Middle frontal gyrus (tissue), 1 donor: Measurements from ENCODE around the gene USP9Y.
A peak's percentile ranks its signal among the peaks of the same experiment; 100 is the strongest.

Experiments
- DNase-seq: peaks from one replicate; pipeline ENCODE4 v3.0.0-alpha.2; 2015; ENCODE audit warnings: low spot score; ENCODE audit errors: extremely low spot score

The USP9Y gene

DNA sequence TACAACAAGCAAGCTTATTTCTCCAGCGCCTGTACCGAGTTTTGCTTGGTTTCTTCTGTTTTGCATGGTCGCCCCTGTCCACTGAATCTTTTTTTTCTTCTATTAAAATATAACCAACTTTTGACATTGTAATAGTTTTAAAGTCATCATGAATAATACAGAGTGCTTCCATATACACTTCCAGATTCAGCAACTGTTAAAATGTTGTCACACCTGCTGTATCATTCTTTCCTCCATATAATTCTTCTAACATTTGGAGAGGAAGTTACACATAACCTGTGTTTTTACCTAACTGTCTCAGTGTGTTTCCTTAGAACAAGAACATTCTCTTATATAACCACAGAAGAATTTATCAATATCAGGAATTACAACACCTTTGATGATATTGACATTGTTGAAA, 83.5 kb downstream of the USP9Y start:
- no peak for DNase-seq

DNA sequence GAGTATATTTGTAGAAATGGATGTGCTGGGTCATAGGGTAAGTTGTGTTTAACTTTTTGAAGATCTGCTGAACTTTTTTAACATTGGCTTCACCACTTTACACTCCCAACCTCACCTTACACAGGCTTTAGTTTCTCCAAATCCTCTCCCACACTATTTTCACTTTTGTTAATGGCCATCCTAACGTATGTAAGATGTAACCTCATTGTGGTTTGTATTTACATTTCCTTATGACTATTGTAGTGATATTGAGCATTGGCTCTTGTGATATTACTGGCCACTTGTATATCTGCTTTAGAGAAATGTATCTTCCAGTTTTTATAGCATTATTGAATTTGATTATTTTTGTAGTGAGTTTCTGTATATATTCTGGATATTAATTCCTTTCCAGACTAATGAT, 93.0 kb downstream of the USP9Y start:
- DNase-seq = no peak

DNA sequence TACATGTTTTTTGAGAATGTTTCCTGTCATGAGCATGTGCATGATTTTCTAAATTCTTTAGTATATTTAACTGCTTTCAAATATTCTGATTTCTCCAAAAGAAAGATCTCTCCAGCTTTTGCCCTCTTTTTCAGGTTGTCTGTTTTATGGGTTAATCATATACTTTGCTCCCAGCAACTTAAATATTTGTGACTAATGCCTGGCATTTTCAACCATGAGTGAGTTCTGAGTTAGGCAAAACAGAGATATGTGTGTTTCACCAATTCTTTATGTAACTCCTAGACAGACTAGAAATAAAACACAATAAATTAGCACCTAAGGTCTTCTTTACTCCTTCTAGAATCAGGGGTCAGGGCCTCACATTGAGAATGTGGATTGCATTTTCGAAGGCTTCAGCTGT, 107.0 kb downstream of the USP9Y start:
- DNase-seq = no peak

DNA sequence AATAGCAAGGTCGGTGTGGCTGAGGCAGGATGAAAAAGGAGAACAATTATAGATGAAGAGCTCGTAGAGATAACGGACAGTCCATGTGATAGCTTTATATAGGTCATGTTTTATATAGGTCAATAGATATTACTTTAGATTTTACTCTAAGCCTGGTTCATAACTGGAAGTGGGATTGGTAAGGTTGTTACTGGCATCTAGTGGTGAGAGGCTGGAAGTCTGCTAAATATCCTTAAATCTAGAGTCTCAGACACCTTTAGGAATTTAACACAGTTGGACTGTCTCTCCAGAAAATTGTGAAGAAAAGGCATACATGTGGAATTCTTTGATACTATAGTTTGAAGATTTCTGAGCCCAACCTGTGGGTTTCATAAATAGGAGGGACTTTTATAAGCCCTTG, 108.0 kb downstream of the USP9Y start:
- no peak for DNase-seq

DNA sequence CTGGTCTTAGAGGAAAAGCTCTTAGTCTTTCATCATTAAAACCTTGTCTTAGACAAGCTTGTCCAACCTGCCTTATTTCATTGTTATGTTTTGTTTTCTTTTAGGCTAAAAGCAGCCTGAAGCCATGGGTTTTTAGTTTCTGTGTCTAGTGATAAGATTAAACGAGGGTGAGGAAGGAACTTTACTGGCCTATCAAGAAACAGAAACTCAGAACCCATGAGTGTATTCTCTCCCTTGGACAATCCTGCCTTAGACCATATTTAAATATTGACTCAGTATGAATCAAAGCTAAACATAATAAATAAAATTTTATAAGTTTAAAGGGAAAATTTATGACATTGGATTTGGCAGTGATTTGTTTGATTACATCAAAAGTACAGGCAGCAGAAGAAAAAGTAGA, 122.4 kb downstream of the USP9Y start:
- DNase-seq = no peak

DNA sequence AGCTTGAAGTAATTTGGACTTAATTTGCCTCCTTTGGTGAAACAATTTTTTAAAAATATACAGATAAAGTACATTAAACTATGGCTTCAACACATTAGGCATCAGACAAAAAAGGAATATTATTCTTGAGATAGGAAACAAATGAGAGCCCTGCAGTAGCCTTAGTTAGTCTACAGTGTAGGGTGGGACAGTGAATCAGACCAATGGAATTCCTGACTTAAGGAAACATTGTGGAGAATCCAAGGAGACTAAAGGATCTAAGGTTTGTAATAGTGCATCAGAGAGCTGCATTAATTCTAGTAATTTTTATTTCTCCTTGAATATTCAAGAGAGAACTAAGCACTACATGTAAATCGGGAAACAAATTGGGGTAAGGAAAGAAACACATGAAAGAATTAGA, 125.8 kb downstream of the USP9Y start:
- no peak for DNase-seq

DNA sequence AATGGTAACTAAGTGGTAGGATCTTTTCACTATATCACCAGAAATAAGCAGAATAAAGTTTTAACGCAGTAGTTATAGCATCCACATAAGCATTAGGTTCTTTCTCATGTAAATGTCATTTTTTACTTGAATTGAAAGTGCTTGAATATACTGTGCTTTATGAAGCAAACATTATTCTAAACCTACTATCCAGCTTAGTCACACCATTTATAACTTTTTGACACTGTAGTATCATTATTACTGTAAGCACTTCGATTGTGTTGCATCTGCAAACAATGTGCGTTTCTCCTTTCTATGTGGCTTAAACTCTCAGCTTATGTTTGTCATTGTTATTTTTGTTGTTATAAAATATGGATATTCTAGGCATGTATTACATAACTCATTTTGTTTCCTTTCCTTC, 132.3 kb downstream of the USP9Y start:
- DNase-seq = no peak

DNA sequence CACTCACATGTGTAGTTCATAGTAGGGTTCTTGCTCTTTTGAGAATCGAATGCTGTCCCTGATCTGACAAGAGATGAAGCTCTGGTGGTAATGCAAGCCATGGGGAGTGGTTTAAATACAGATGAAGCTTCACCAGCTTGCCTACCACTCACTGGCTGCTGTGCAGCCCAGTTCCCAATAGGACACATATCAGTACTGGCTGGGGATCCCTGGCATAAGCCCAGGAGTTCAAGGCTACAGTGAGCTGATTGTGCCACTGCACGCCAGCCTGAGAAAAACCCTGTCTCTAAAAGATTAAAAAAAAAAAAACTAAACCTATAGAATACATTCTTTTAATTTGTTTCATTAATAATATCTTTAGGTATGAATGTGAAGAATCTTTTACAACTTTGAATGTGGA, 136.5 kb downstream of the USP9Y start:
- DNase-seq = no peak

DNA sequence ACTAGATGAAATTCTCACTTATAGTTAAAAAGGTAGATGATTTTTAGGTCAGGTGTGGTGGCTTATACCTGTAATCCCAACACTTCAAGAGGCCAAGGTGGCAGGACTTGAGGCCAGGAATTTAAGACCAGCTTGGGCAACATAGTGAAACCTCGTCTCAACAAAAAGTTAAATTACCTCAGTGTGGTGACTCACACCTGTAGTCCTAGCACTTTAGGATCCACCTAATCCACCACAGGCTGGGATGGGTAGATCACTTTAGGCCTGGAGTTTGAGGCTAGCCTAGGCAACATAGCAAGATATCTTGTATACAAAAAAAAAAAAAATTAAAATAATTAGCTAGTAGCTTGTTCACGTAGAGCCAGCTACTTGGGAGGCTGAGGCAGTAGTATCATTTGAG, 140.3 kb downstream of the USP9Y start:
- no peak for DNase-seq

DNA sequence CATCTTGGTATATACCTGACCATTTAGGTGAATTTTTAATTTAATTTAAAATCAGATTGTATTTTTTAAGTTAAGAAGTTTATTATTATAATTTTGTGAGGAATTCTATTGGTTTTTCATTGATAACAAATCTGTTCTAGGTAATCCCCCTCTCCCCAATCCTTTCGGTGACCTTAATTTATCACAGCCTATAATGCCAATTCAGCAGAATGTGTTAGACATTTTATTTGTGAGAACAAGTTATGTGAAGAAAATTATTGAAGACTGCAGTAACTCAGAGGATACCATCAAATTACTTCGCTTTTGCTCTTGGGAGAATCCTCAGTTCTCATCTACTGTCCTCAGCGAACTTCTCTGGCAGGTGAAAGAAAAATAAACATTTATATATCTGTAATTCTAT, 145.8 kb downstream of the USP9Y start:
- no peak for DNase-seq

DNA sequence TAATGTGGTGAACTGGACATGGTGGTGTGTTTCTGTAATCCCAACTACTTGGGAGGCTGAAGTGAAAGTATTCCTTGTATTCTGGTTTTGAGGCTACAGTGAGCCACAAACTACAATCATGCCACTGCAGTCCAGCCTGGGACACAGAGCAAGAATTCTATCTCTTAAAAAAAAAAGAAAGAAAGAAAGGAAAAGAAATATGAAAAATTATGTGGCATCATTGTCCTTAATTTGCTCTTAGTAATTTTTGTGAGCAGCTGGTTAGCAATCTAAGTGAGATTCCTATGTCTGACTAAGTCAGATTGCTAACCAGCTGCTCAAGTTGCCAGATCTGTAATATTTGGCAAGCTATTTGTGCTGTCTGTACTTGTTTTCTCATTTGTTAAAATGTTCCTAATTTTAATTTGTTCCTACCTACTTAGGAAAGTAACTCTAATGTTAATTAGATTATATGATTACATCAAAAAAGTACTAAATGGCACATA, 154.8 kb downstream of the USP9Y start:
- no peak for DNase-seq

DNA sequence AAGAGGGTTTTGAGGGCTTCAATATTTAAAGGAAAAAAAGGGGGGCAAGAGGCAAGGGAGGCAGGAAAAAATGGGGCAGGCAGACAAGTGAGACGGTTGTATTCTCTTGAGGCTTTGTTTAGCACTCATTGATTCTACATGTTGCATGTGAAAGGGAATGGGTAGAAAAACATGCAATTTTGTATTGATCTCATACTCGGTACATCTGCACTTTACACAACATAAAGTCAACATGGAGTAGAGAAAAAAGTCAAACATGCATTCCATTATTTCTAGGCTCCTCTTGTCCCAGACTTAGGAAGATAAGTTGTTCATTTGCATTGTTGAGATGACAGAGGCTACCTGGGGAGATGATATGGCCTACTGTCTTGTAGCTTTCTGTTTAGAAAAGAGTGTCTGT, 166.9 kb downstream of the USP9Y start:
- no peak for DNase-seq

DNA sequence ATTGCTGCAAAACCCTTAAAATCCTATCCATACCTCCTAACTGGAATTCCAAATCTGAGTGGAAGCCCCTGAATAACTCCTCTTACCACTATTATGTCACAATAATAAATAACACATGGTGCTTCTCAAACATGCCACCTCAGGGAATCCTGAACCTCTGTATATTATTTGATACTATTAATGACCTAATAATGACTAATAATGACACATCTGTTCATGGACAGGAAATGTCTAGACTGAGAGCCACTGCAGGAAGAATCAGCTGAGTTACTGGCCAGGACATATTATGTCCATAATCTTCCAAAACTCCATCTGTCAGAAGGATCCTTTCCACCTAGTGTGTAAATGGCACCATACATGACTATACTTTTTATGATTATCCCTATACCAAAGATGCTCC, 195.9 kb downstream of the USP9Y start:
- DNase-seq = no peak

DNA sequence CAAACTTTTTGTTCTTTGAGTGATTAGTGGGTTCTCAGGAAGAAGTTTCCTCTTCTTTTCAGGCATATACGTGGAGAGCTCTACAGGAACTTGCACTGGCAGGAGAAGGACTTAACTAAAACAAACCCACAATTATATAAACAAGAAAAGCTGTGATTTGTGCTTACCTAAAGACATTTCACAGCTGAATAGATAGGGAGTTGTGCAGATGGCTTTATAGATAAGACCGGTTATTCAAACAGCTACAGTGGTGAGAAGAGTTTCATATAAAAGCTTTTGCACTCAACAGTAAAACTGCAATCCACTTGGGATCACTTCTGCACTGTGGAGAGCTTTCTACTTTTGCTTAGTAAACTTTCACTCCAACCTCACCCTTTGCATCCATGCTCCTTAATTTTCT, 197.6 kb downstream of the USP9Y start:
- DNase-seq = no peak

DNA sequence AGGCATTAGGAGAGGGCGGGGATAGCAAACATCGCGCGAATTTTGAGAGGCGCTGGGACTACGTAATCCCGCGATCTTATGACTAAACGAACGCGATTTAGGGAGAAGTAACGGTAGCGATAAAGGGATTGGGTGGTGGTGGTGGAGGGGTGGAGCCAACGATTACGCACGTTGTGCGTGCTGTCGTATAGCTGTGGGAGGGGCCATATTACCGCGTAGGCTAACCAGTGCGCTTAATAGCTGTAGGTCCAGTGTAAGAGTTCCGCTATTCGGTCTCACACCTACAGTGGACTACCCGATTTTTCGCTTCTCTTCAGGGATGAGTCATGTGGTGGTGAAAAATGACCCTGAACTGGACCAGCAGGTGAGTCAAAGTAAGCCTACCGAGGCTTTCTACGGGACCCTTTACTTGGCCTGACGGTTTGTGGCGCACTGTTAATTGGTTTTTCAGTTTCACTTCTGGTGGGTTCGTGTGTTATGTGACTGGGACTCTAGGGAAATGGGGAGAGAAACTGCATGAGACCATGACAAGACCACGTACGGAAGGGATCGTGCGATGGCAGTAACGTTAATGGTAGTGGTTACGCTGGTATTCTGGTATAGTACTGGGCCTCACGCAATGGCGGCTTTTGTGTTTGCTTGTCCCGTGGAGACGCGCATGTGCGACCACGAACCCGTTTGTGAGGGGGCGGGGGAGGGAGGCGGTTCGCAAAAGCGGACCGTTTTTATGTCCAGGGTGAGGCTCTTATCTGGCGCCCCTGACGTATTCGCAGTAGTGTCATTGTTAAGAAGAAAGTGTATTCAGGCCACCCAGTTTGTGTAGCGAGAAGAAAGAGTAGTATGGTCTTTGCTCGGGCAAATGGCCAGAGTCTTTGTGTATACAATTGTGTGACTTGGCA, 203.8 kb downstream of the USP9Y start, which contains the start of gene DDX3Y:
TSS of gene DDX3Y (plus strand) at position 251 of the 899 bp plus-strand sequence. CDS start at position 320, 69 bp downstream.
- peak; percentile 69 for DNase-seq

DNA sequence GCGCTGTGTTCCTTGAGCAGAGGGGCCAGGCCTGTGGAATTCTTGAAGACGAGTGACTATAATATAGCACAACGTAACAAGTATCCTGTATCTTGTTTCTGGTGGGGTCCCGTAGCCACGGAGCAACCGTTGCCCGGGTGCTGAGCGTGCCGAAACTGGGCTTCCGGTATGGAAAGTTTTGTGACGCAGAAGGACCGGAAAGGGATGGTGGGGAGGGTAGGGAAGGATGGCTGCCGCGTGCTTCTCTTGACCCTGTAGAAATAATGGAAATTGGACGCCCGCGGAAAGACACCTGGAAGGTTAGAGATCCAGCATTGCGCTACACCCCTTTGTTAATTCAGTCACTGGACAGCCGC, 204.5 kb downstream of the USP9Y start:
- peak; percentile 23 for DNase-seq

DNA sequence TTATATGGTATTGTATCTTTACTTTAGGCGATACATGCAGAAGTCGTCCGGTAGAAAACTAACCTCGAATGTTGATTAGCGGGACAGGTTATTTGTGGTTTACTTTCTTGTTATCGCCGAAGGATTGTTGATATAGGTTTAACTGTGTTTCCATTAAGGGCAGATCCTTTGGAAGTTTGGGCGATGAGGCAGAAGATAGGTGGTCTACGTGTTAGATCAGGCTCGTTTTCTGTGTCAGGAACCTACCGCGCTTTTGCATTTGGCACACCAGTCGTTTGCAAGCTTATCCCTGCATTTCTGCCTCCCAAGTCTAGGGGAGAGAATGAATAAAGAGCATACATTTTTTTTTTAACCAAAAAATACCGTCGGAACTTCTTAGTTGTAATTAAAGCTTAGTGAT, 204.9 kb downstream of the USP9Y start:
- no peak for DNase-seq
